ENCODE measurements around the gene MAP3K4. TPM values are rescaled to one million over a fixed set of nuclear protein-coding genes. Genes with fewer than 3 reads are reported as not detected.

MAP3K4 gene
- total RNA-seq, 1 donor from 2014 or later: 66.5 TPM

DNA sequence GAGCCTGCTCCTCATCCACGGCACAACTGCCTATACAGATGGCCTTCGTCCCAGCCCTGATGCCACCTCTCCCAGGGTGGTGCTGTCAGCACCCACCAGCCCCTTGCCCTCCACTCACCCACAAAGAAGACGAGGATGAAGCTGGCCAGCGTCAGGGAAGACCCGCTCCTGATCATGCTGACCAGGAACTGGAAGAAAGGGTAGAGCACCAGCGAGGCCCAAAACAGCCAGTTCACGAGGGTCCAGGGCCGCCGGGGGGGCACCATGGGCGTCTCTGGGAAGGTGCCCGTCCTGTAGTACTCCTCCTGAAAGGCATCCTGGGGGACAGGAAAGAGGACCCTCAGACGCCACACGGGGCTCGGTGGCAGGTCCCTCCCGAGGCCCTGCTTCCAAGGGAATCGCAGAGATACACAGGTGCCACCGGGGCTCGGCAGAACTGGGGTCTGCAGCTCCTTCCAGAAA, 147.8 kb downstream of the MAP3K4 start:
- Mint-ChIP-seq H3K27ac (no peak overlapping the region), H3K27me3 (no peaks in the 10 kb centered on the region), H3K36me3 (ENCODE audit: low read depth) (peaks cover 2% of the 10 kb centered on the region), H3K4me1 (peaks cover 16% of the 10 kb centered on the region), H3K9me3 (no peaks in the 10 kb centered on the region), H3K4me3 (no peak overlapping the region)
- CTCF ChIA-PET: no interaction called here
- TF ChIP-seq, protein P1, sequence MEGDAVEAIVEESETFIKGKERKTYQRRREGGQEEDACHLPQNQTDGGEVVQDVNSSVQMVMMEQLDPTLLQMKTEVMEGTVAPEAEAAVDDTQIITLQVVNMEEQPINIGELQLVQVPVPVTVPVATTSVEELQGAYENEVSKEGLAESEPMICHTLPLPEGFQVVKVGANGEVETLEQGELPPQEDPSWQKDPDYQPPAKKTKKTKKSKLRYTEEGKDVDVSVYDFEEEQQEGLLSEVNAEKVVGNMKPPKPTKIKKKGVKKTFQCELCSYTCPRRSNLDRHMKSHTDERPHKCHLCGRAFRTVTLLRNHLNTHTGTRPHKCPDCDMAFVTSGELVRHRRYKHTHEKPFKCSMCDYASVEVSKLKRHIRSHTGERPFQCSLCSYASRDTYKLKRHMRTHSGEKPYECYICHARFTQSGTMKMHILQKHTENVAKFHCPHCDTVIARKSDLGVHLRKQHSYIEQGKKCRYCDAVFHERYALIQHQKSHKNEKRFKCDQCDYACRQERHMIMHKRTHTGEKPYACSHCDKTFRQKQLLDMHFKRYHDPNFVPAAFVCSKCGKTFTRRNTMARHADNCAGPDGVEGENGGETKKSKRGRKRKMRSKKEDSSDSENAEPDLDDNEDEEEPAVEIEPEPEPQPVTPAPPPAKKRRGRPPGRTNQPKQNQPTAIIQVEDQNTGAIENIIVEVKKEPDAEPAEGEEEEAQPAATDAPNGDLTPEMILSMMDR (IDR thresholded peaks at IDR 0.05): no peak
- DNase-seq (no peak), ATAC-seq (ENCODE audit: low read depth) (no peak)
- intact Hi-C loops (cut with micrococcal nuclease): no loop called here
- POLR2A ChIA-PET: no interaction called here

DNA sequence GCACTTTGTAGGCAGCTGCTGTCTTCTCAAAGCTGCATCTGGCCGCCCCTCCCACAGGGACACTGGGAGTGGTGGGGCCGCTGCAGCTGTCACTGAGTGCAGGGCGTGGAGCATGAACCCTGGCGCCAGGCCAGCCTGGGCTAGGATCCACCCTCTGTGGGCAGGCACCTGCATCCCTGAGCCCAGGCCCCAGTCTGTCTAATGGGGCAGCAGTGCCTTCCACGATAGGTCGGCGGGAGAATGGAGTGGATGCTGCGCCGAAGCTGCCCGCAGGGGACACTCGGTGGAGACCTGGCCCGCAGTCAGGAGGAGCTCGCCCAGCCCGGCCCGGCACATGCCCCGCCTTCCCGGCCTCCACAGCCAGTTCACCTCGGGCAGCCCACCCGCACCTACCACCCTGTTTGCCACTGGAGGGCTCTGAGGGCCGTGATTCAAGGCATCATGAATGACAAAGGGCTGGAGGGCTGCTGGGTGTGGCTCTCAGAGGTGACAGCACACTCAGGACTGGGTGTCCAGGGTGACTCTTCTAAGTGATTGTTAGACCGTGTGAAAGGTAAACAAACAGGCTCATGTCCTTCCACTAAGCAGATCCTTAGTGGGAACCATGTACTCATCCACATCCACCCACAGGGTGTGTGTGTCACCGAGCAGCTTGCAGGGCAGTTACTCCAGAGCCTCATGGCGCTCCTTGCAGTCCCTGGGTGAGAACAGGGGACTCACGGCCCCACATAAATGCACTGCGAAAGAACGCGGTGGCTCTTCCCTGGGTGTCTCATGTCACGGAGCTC, 148.4 kb downstream of the MAP3K4 start:
- intact Hi-C loops (cut with micrococcal nuclease): no loop called here
- Mint-ChIP-seq H3K36me3 (ENCODE audit: low read depth) (peaks cover under 1% of the 10 kb centered on the region), H3K27ac (no peak overlapping the region), H3K9me3 (no peaks in the 10 kb centered on the region), H3K4me1 (peaks cover 16% of the 10 kb centered on the region), H3K4me3 (no peak overlapping the region), H3K27me3 (no peaks in the 10 kb centered on the region)
- CTCF ChIA-PET: no interaction called here
- TF ChIP-seq, protein P1 (IDR thresholded peaks at IDR 0.05): no peak
- ATAC-seq (ENCODE audit: low read depth): no peak
- POLR2A ChIA-PET: no interaction called here
- DNase-seq: no peak

DNA sequence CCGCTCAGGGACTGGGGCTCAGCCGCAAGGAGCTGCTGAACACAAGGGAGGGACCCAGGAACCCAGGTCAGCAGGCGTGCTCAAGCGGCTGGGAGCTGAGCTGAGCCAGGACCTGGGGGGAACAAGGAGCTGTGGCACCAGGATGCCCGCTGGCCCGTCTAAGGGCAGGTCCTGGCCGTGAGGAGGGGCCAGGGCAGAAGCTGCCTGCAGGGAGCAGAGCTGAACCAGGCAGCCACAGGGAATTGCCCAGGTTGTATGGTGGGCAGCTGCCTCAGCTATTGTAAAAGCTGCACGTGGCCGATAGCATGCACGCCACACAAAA, 148.9 kb downstream of the MAP3K4 start:
- intact Hi-C loops (cut with micrococcal nuclease): no loop called here
- ATAC-seq (ENCODE audit: low read depth) (no peak), DNase-seq (no peak)
- H3K36me3 Mint-ChIP-seq (ENCODE audit: low read depth): no peaks in the 10 kb centered on the region
- CTCF ChIA-PET: no interaction called here
- peaks cover 11% of the 10 kb centered on the region for H3K4me1 Mint-ChIP-seq
- no peaks in the 10 kb centered on the region for H3K9me3 Mint-ChIP-seq
- no peaks in the 10 kb centered on the region for H3K27me3 Mint-ChIP-seq
- no peak overlapping the region for H3K27ac Mint-ChIP-seq
- no peak overlapping the region for H3K4me3 Mint-ChIP-seq
- POLR2A ChIA-PET: interaction anchor here (0.6 kb wide), 1 partner anchor 43 kb away, joined by 3 read pairs; no protein-coding TSS in a partner anchor
- TF ChIP-seq, protein P1 (IDR thresholded peaks at IDR 0.05): no peak

DNA sequence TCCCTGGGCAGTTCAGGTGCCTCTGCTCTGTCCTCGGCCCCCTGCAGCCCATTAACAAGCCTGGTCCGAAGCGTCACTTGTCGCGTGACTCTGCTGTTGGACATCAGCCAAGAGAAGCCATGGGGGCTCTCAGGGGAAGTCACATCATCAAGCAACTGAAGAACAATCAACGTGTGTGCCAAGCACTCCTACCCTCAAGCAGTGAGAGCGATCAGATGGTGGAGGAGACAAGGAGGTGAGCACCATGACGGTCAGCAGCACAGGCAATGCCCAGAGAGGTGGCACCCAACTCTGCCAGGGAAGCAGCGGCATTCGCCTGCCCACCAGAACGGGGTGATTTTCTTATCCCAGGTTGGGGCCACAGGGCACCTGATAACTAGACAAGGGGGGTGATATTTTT, 149.6 kb downstream of the MAP3K4 start:
- POLR2A ChIA-PET: interaction anchor here (0.6 kb wide), 1 partner anchor 42 kb away, joined by 3 read pairs; no protein-coding TSS in a partner anchor
- no peaks in the 10 kb centered on the region for H3K27me3 Mint-ChIP-seq
- intact Hi-C loops (cut with micrococcal nuclease): no loop called here
- H3K4me3 Mint-ChIP-seq: no peak overlapping the region
- no peaks in the 10 kb centered on the region for H3K9me3 Mint-ChIP-seq
- CTCF ChIA-PET: no interaction called here
- TF ChIP-seq, protein P1 (IDR thresholded peaks at IDR 0.05): no peak
- no peaks in the 10 kb centered on the region for H3K36me3 Mint-ChIP-seq (ENCODE audit: low read depth)
- ATAC-seq (ENCODE audit: low read depth): no peak
- peaks cover 4% of the 10 kb centered on the region for H3K4me1 Mint-ChIP-seq
- H3K27ac Mint-ChIP-seq: no peak overlapping the region
- no peak for DNase-seq

DNA sequence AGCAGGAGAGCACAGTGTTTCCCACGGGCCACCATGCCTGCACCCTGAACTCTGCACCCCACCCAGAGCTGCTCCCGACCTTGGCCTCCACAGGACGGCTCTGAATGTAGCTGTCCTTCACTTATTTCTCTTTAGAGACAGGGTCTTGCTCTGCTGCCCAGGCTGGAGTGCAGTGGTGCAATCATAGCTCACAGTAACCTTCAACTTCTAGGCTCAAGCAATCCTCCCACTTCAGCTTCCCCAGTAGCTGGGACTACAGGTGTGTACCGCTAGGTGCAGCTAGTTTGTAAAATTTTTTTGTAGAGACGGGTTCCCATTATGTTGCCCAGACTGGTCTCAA, 151.4 kb downstream of the MAP3K4 start:
- H3K36me3 Mint-ChIP-seq (ENCODE audit: low read depth): no peaks in the 10 kb centered on the region

More for the DNA sequence above, 151.4 kb downstream of the MAP3K4 start:
- Mint-ChIP-seq H3K4me3 (no peak overlapping the region), H3K9me3 (no peaks in the 10 kb centered on the region), H3K27me3 (no peaks in the 10 kb centered on the region), H3K4me1 (no peaks in the 10 kb centered on the region), H3K27ac (no peak overlapping the region)
- CTCF ChIA-PET: no interaction called here
- intact Hi-C loops (cut with micrococcal nuclease): no loop called here
- DNase-seq (no peak), ATAC-seq (ENCODE audit: low read depth) (no peak)
- POLR2A ChIA-PET: no interaction called here
- TF ChIP-seq, protein P1 (IDR thresholded peaks at IDR 0.05): no peak
